Esophagus squamous epithelium (tissue), 5 donors: Measurements from ENCODE around the gene SVOP. TPM values are rescaled to one million over a fixed set of nuclear protein-coding genes. Genes with fewer than 3 reads are reported as not detected.

Experiments used
- DNase-seq: peaks from one replicate; lab custom pipeline; 2025; lab: John Stamatoyannopoulos, UW
- H3K27ac ChIP-seq, 4 donors: fragments of 200-600 bp; sonication (generic); one replicate each; pipeline ENCODE4 v1.5.1; 2016 to 2019; ENCODE audit warnings: mild to moderate bottlenecking in 1 of 4
- H3K27me3 ChIP-seq, 4 donors: fragments of 200-600 bp; sonication (generic); 1 replicate in 3 of 4; 2 replicates in 1 of 4; pipeline versions ENCODE4 v1.5.1 to v1.6.0; 2017 to 2021; ENCODE audit warnings: antibody characterized with exemption in 1 of 4
- H3K36me3 ChIP-seq, 3 donors: fragments of 200-600 bp; sonication (generic); one replicate each; pipeline ENCODE4 v1.5.1; 2016 to 2019
- H3K4me1 ChIP-seq, 3 donors: fragments of 200-600 bp; sonication (generic); one replicate each; pipeline ENCODE4 v1.5.1; 2017 to 2019
- H3K4me3 ChIP-seq, 4 donors: fragments of 200-600 bp; sonication (generic); 1 replicate in 3 of 4; 2 replicates in 1 of 4; pipeline ENCODE4 v1.5.1; 2016 to 2019; ENCODE audit warnings: mild to moderate bottlenecking in 2 of 4, moderate library complexity in 1 of 4
- H3K9me3 ChIP-seq, 3 donors: fragments of 200-600 bp; sonication (generic); one replicate each; pipeline ENCODE4 v1.5.1; 2016 to 2019
- POLR2A ChIP-seq, 4 donors: fragments of 450-650 bp; IDR thresholded peaks; one replicate each; pipeline ENCODE4 v1.6.1; 2017; ENCODE audit warnings: antibody characterized with exemption in 4 of 4, mild to moderate bottlenecking in 4 of 4, moderate library complexity in 3 of 4
- WGBS, 2 donors: methylation state at CpG; one replicate each; pipeline ENCODE4 v1.1.5; 2018; 5-methylcytosine and 5-hydroxymethylcytosine counted together
- intact Hi-C: fragments of 100-400 bp; cut with DNase I; formaldehyde crosslinking; loops from one replicate; pipeline ENCODE4 v1.15.0; 2022
- total RNA-seq, 4 donors: library from RNA; depleted of rRNA; stranded (reverse); fragments of >200 nt; gene quantifications; one replicate each; pipeline ENCODE4 v1.1.0, GENCODE V29; 2016
- TF ChIP-seq, protein P1 (sequence below), 6 experiments: fragments of 450-650 bp in 4 of 6; fragments of 200-600 bp in 2 of 6; sonication (generic) in 2 of 6; IDR thresholded peaks; one replicate each; pipeline ENCODE4 v1.5.1; 2016 to 2019; ENCODE audit warnings: antibody characterized with exemption in 6 of 6, mild to moderate bottlenecking in 4 of 6, moderate library complexity in 4 of 6
- donor health status: DM: yes; HTN: yes; CAD: no.

Gene SVOP
- total RNA-seq, 4 donors from 2014 or later = not detected

DNA sequence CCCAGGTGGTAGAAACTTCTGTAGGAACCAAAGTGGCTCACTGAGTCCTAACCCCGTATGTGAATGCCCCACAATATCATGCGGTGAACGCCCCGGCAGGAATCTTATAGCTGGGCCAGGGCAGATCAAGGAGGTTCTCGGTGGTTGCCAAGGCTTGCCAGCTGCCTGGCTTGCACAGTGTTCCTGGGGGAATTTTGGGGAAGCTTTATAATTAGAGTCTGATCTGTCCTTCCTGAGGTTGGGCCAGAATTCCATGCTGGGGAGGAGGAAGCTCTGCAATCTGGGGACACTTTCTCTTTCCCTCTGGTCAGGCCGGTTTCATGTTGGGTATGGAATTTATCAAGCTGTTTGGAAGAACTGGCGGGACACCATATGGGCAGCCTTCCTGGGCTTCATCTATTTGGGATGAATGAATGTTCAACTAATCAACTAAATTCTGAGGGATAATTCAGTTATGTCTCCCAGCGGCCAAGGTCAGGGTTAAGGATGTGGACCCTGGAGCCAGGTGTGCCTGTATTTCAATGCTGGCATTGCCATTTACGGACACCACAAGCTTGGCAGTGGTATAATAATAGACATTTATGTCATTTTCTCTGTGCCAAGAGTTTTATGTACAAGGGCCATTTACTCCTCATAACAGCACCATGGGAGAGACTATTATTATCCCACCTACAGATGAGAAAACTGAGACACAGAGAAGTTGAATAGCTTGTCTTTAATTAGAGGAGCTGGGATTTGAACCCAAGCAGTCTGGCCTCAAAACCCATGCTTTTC is 54.3 kb downstream of the SVOP start:
- no peak overlapping the region for H3K27ac ChIP-seq
- H3K4me3 ChIP-seq = no peak overlapping the region
- WGBS, 2 donors = 79 to 80% methylated on average over 3 to 5 of the region's 9 CpGs
- no peaks in the 10 kb centered on the region for H3K4me1 ChIP-seq
- DNase-seq = no peak
- H3K36me3 ChIP-seq = no peaks in the 10 kb centered on the region
- intact Hi-C loops = no loop called here
- TF ChIP-seq, protein P1, sequence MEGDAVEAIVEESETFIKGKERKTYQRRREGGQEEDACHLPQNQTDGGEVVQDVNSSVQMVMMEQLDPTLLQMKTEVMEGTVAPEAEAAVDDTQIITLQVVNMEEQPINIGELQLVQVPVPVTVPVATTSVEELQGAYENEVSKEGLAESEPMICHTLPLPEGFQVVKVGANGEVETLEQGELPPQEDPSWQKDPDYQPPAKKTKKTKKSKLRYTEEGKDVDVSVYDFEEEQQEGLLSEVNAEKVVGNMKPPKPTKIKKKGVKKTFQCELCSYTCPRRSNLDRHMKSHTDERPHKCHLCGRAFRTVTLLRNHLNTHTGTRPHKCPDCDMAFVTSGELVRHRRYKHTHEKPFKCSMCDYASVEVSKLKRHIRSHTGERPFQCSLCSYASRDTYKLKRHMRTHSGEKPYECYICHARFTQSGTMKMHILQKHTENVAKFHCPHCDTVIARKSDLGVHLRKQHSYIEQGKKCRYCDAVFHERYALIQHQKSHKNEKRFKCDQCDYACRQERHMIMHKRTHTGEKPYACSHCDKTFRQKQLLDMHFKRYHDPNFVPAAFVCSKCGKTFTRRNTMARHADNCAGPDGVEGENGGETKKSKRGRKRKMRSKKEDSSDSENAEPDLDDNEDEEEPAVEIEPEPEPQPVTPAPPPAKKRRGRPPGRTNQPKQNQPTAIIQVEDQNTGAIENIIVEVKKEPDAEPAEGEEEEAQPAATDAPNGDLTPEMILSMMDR (IDR thresholded peaks at IDR 0.05) = no peak
- TF ChIP-seq POLR2A (IDR thresholded peaks at IDR 0.05) = no peak
- H3K9me3 ChIP-seq = no peaks in the 10 kb centered on the region
- H3K27me3 ChIP-seq = peaks cover 0 to 8% (median 0%) of the 10 kb centered on the region in 4 donors

DNA sequence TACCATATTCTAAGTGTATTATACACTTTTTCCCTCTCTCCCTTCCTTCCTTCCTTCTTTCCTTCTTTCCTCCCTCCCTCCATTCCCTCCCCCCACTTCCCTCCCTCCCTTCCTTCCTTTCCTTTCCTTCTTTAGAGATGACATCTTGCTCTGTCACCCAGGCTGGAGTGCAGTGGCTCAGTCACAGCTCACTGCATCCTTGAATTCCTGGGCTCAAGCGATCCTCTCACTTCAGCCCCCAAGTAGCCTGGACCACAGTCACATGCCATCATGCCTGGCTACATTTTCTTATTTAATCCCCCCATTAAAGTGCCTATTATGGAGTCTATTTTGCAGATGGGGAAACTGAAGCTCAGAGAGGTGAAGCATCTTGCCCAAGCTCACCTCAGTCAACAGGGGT is 55.0 kb downstream of the SVOP start:
- WGBS, 2 donors = 100% methylated on average over 1 of the region's 1 CpG; no CpG with 5 or more reads in 1 of the 2 donors

DNA sequence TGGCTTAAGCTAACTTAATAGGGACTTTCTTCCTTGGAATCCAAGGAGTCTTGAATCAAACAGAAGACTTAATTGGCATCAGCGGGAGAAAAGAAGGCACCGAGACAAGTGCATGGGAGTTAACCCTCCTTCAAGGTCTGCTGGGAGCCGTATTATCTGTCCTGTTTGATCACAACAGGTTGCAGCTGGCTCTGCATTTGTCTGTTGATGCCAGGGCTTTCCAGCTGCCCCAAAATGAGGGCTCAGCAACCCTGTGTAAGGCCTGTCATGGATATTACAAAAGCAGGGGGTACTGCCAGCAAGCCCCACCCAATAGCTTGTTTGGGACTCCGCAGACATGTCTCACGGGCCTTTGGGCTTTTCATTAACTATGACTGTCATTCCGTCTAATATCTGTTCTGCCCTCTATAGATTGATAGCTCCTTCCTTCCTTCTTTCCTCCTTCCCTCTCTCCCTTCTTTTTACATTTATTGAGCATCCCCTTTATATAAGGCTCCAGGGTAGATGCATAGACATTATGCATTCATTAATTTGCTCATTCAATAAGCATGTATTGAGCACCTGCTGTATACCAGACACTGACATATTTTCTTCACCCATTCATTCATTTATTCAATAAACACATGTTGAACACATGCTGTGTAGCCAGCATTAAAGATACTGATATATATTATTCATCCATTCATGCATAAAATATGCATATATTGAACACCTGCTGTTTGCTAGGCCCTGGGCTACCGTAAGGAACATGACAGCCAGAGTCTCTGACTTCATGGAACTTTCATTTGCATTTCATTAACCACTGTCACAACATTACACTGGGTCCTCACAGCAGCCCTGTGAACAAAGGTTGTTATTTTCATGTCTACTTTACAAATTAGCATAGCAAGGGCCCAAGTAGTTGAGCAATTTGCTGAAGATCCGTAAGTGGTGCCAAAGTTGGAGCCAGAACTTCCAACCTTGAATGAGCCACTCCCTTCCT is 56.2 kb downstream of the SVOP start:
- peaks cover 0 to 15% (median 0%) of the 10 kb centered on the region in 4 donors for H3K27me3 ChIP-seq
- TF ChIP-seq, protein P1 (IDR thresholded peaks at IDR 0.05) = no peak
- 42 to 43% methylated on average over 8 of the region's 8 CpGs for WGBS, 2 donors
- no peaks in the 10 kb centered on the region for H3K9me3 ChIP-seq
- intact Hi-C loops = no loop called here
- no peaks in the 10 kb centered on the region for H3K36me3 ChIP-seq
- no peaks in the 10 kb centered on the region for H3K4me1 ChIP-seq
- H3K4me3 ChIP-seq = no peak overlapping the region
- no peak for DNase-seq
- H3K27ac ChIP-seq = no peak overlapping the region

More for the DNA sequence above, 55.0 kb downstream of the SVOP start:
- Histone ChIP-seq H3K4me3 (no peak overlapping the region), H3K4me1 (no peaks in the 10 kb centered on the region), H3K27ac (no peak overlapping the region), H3K36me3 (no peaks in the 10 kb centered on the region), H3K9me3 (no peaks in the 10 kb centered on the region), H3K27me3 (peaks cover 0 to 8% (median 0%) of the 10 kb centered on the region in 4 donors)
- intact Hi-C loops = no loop called here
- no peak for TF ChIP-seq POLR2A (IDR thresholded peaks at IDR 0.05)
- no peak for DNase-seq

DNA sequence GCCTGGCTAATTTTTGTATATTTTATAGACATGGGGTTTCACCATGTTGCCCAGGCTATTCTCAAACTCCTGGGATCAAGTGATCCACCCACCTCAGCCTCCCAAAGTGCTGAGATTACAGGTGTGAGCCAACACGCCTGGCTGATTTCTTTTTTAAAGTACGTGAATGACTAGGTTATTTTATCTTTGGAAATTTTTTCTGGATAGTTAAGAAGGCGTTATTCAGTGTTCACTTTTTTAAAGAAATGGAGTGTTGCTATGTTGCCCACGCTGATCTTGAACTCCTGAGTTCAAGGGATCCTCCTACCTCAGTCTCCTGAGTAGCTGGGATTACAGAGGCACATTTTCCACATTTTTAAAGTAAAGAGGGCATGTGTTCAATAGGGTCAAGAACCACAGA is 58.6 kb downstream of the SVOP start:
- Histone ChIP-seq H3K27me3 (peaks cover 0 to 10% (median 0%) of the 10 kb centered on the region in 4 donors), H3K4me1 (no peaks in the 10 kb centered on the region), H3K36me3 (no peaks in the 10 kb centered on the region), H3K4me3 (no peak overlapping the region), H3K27ac (no peak overlapping the region), H3K9me3 (no peaks in the 10 kb centered on the region)
- DNase-seq = no peak
- 71 to 81% methylated on average over 4 of the region's 4 CpGs for WGBS, 2 donors
- TF ChIP-seq POLR2A (IDR thresholded peaks at IDR 0.05) = no peak
- TF ChIP-seq, protein P1 (IDR thresholded peaks at IDR 0.05) = no peak
- intact Hi-C loops = no loop called here

DNA sequence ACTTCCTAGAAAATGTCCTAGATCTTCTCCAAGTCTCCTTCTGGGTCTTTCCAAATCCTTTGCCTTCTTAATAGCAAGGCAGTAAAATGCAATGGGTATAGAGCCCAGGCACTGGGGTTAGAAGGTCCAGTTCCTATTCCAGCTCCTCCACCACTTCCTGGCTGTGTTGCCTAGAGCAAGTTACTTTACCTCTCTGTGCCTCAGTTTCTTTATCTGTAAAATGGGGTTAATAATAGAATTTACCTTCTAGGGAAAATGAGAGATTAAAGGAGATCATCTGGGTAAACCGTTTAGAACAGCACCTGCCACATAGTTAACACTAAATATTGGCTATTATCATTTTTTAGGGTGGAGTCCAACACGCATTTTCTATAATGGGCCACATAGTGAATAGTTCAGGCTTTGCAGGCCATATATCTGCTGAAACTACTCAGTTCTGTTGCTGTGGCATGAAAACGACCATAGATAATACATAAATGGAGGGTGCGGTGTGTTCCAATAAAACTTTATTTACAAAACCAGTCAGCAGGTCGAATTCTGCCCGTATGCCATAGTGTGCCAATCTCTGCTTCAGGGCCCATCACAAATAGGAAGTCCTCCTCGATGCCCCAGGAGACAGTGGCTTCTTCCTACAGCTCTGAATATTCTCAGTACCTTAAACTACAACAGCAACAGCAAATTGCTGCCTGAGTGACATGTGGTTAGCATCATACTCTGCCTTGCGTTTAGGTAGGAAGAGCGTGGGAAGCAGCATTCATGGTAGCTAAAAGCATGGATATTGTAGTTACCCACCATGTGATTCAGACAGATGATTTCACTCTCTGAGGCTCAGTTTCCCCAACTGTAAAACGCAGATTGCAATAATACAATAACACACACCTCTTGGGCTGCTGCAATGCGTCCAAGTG is 60.9 kb downstream of the SVOP start:
- Histone ChIP-seq H3K27ac (no peak overlapping the region), H3K4me1 (no peaks in the 10 kb centered on the region), H3K4me3 (no peak overlapping the region), H3K27me3 (peaks cover 0 to 10% (median 0%) of the 10 kb centered on the region in 4 donors), H3K36me3 (no peaks in the 10 kb centered on the region), H3K9me3 (no peaks in the 10 kb centered on the region)
- no peak for DNase-seq
- TF ChIP-seq, protein P1 (IDR thresholded peaks at IDR 0.05) = no peak
- no peak for TF ChIP-seq POLR2A (IDR thresholded peaks at IDR 0.05)
- 75 to 79% methylated on average over 11 of the region's 11 CpGs for WGBS, 2 donors
- intact Hi-C loops = no loop called here
